SK-N-SH treated with all-trans-retinoic acid at 6 μM for 48 hours (cell line): ENCODE results near the gene FAM184B.

ENCODE experiments used
- ATAC-seq: fragments of 200-7000 bp; cut with Tn5 transposase; 3 replicates; pipeline ENCODE4 v1.9.1; 2020; ENCODE audit warnings: mild to moderate bottlenecking, moderate library complexity
- ARNTL ChIP-seq: fragments of 450-650 bp; formaldehyde crosslinking; IDR thresholded peaks from 2 replicates; pipeline ENCODE4 v1.5.0; 2020; ENCODE audit warnings: low read depth, mild to moderate bottlenecking, moderate library complexity, borderline replicate concordance
- BACH2 ChIP-seq: fragments of 250-450 bp; sonication (Bioruptor Pico); IDR thresholded peaks from 2 replicates; pipeline ENCODE4 v1.9.0; 2021; ENCODE audit warnings: mild to moderate bottlenecking, borderline replicate concordance
- CSDC2 ChIP-seq: fragments of 250-450 bp; sonication (Bioruptor Pico); IDR thresholded peaks from 2 replicates; pipeline ENCODE4 v1.5.0; 2020; ENCODE audit warnings: mild to moderate bottlenecking, moderate library complexity
- ESRRG ChIP-seq: fragments of 250-450 bp; sonication (Bioruptor Pico); IDR thresholded peaks from 2 replicates; pipeline ENCODE4 v1.6.1; 2021; ENCODE audit warnings: mild to moderate bottlenecking
- GLIS3 ChIP-seq: fragments of 250-450 bp; sonication (Bioruptor Pico); IDR thresholded peaks from 2 replicates; pipeline ENCODE4 v1.5.0; 2020; ENCODE audit warnings: mild to moderate bottlenecking, moderate library complexity
- OSR1 ChIP-seq: fragments of 250-450 bp; sonication (Bioruptor Pico); IDR thresholded peaks from 2 replicates; pipeline ENCODE4 v1.8.0; 2022; ENCODE audit warnings: moderate library complexity, mild to moderate bottlenecking, inconsistent platforms
- PPARA ChIP-seq: fragments of 250-450 bp; sonication (Bioruptor Pico); IDR thresholded peaks from 2 replicates; pipeline ENCODE4 v1.5.0; 2020; ENCODE audit warnings: mild to moderate bottlenecking, borderline replicate concordance
- SNAI2 ChIP-seq: fragments of 250-450 bp; sonication (Bioruptor Pico); IDR thresholded peaks from 2 replicates; pipeline ENCODE4 v1.5.0; 2020; ENCODE audit warnings: mild to moderate bottlenecking, moderate library complexity
- TCF4 ChIP-seq: fragments of 250-450 bp; sonication (Bioruptor Pico); IDR thresholded peaks from 2 replicates; pipeline ENCODE4 v1.8.0; 2021; ENCODE audit warnings: mild to moderate bottlenecking, moderate library complexity, borderline replicate concordance
- TOX ChIP-seq: fragments of 250-450 bp; sonication (Bioruptor Pico); IDR thresholded peaks from 2 replicates; pipeline ENCODE4 v1.8.0; 2021; ENCODE audit warnings: mild to moderate bottlenecking, moderate library complexity, borderline replicate concordance
- ZC3H10 ChIP-seq: fragments of 250-450 bp; sonication (Bioruptor Pico); IDR thresholded peaks from 2 replicates; pipeline ENCODE4 v1.5.1; 2021; ENCODE audit warnings: mild to moderate bottlenecking, moderate library complexity
- ZFP3 ChIP-seq: fragments of 250-450 bp; sonication (Bioruptor Pico); IDR thresholded peaks from 2 replicates; pipeline ENCODE4 v1.5.0; 2020; ENCODE audit warnings: mild to moderate bottlenecking, moderate library complexity
- ZFP30 ChIP-seq: fragments of 450-650 bp; formaldehyde crosslinking; IDR thresholded peaks from 2 replicates; pipeline ENCODE4 v1.5.0; 2022; ENCODE audit warnings: mild to moderate bottlenecking, moderate library complexity
- ZNF565 ChIP-seq: fragments of 450-650 bp; formaldehyde crosslinking; conservative IDR thresholded peaks from 2 replicates; pipeline ENCODE4 v1.5.0; 2020; ENCODE audit warnings: low read depth, mild to moderate bottlenecking, moderate library complexity
- ZNF70 ChIP-seq: fragments of 450-650 bp; formaldehyde crosslinking; IDR thresholded peaks from 2 replicates; pipeline ENCODE4 v1.5.0; 2020; ENCODE audit warnings: mild to moderate bottlenecking, moderate library complexity
- TF ChIP-seq, protein P1 (sequence below): fragments of 250-450 bp; sonication (Bioruptor Pico); IDR thresholded peaks from 2 replicates; pipeline ENCODE4 v1.5.0; 2020; ENCODE audit warnings: mild to moderate bottlenecking, moderate library complexity
- TF ChIP-seq, protein P2 (sequence below): fragments of 250-450 bp; sonication (Bioruptor Pico); IDR thresholded peaks from 2 replicates; pipeline ENCODE4 v1.8.0; 2020; ENCODE audit warnings: mild to moderate bottlenecking, moderate library complexity, borderline replicate concordance
- TF ChIP-seq, protein P3 (sequence below): fragments of 250-450 bp; sonication (Bioruptor Pico); IDR thresholded peaks from 2 replicates; pipeline ENCODE4 v1.5.1; 2021; ENCODE audit warnings: mild to moderate bottlenecking, moderate library complexity
- TF ChIP-seq, protein P4 (sequence below): fragments of 250-450 bp; sonication (Bioruptor Pico); IDR thresholded peaks from 2 replicates; pipeline ENCODE4 v1.5.1; 2020; ENCODE audit warnings: low read depth, mild to moderate bottlenecking, moderate library complexity
- TF ChIP-seq, protein P5 (sequence below): fragments of 250-450 bp; sonication (Bioruptor Pico); IDR thresholded peaks from 2 replicates; pipeline ENCODE4 v1.8.0; 2021; ENCODE audit warnings: low read depth, mild to moderate bottlenecking, moderate library complexity, borderline replicate concordance

The FAM184B gene

DNA sequence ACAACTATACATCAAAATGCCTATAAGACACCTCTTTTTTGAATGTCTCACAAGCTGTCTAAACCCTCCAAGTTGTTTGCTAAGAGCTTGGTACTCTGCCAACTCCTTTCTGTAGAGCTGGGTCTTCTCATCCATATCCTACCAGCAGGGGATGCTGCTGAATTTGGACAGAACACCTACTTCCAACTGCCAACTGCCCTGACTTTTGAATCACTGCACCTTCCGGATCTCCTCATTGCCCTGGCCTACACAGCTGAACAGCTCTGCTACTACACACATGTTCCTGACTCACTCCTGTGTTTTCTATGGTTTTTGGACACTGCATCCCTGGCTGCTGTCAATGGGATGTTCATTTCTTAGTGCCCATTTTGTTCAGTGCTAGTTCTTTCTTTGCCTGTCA lies 18.7 kb downstream of the FAM184B start:
- peak; percentile 31; the same call in 2 of the 3 replicates for ATAC-seq
- TF ChIP-seq ZC3H10 (CRISPR knock-in tag) (no peak), SNAI2 (CRISPR knock-in tag) (no peak), ZNF565 (CRISPR knock-in tag) (no peak), OSR1 (no peak), CSDC2 (no peak), BACH2 (CRISPR knock-in tag) (no peak), ARNTL (no peak), PPARA (CRISPR knock-in tag) (no peak), ESRRG (CRISPR knock-in tag) (no peak)
- TF ChIP-seq, protein P1, sequence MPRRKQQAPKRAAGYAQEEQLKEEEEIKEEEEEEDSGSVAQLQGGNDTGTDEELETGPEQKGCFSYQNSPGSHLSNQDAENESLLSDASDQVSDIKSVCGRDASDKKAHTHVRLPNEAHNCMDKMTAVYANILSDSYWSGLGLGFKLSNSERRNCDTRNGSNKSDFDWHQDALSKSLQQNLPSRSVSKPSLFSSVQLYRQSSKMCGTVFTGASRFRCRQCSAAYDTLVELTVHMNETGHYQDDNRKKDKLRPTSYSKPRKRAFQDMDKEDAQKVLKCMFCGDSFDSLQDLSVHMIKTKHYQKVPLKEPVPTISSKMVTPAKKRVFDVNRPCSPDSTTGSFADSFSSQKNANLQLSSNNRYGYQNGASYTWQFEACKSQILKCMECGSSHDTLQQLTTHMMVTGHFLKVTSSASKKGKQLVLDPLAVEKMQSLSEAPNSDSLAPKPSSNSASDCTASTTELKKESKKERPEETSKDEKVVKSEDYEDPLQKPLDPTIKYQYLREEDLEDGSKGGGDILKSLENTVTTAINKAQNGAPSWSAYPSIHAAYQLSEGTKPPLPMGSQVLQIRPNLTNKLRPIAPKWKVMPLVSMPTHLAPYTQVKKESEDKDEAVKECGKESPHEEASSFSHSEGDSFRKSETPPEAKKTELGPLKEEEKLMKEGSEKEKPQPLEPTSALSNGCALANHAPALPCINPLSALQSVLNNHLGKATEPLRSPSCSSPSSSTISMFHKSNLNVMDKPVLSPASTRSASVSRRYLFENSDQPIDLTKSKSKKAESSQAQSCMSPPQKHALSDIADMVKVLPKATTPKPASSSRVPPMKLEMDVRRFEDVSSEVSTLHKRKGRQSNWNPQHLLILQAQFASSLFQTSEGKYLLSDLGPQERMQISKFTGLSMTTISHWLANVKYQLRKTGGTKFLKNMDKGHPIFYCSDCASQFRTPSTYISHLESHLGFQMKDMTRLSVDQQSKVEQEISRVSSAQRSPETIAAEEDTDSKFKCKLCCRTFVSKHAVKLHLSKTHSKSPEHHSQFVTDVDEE, result no peak
- TF ChIP-seq, all 23 proteins: peak for 0

DNA sequence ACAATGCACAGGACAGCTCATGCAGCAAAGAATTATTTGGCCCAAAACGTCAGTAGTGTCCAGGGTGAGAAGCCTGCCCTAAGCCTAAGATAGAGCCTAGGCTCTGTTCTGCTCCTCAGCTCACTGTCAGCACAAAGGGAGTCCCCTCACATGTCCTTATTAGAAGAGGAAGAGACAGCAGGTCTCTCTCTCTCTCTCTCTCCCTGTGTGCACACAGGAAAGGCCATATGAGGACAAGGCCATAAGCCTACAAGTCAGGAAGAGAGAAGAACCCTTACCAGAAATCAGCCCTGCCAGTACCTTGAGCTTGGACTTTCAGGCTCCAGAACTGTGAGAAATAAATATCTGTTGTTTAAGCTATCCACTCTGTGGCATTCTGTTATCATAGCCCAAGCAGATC lies 20.4 kb downstream of the FAM184B start:
- TF ChIP-seq ARNTL, result no peak
- TF ChIP-seq ZFP30 (CRISPR knock-in tag), result no peak
- TF ChIP-seq TCF4 (CRISPR knock-in tag), result no peak
- TF ChIP-seq, protein P2, sequence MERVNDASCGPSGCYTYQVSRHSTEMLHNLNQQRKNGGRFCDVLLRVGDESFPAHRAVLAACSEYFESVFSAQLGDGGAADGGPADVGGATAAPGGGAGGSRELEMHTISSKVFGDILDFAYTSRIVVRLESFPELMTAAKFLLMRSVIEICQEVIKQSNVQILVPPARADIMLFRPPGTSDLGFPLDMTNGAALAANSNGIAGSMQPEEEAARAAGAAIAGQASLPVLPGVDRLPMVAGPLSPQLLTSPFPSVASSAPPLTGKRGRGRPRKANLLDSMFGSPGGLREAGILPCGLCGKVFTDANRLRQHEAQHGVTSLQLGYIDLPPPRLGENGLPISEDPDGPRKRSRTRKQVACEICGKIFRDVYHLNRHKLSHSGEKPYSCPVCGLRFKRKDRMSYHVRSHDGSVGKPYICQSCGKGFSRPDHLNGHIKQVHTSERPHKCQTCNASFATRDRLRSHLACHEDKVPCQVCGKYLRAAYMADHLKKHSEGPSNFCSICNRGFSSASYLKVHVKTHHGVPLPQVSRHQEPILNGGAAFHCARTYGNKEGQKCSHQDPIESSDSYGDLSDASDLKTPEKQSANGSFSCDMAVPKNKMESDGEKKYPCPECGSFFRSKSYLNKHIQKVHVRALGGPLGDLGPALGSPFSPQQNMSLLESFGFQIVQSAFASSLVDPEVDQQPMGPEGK (CRISPR knock-in tag), result no peak
- no peak for TF ChIP-seq ZNF70 (CRISPR knock-in tag)
- TF ChIP-seq ZFP3, result no peak
- TF ChIP-seq, protein P3, sequence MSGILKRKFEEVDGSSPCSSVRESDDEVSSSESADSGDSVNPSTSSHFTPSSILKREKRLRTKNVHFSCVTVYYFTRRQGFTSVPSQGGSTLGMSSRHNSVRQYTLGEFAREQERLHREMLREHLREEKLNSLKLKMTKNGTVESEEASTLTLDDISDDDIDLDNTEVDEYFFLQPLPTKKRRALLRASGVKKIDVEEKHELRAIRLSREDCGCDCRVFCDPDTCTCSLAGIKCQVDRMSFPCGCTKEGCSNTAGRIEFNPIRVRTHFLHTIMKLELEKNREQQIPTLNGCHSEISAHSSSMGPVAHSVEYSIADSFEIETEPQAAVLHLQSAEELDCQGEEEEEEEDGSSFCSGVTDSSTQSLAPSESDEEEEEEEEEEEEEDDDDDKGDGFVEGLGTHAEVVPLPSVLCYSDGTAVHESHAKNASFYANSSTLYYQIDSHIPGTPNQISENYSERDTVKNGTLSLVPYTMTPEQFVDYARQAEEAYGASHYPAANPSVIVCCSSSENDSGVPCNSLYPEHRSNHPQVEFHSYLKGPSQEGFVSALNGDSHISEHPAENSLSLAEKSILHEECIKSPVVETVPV (CRISPR knock-in tag), result no peak
- no peak for TF ChIP-seq GLIS3 (CRISPR knock-in tag)
- TF ChIP-seq TOX (CRISPR knock-in tag), result no peak
- TF ChIP-seq, protein P4, sequence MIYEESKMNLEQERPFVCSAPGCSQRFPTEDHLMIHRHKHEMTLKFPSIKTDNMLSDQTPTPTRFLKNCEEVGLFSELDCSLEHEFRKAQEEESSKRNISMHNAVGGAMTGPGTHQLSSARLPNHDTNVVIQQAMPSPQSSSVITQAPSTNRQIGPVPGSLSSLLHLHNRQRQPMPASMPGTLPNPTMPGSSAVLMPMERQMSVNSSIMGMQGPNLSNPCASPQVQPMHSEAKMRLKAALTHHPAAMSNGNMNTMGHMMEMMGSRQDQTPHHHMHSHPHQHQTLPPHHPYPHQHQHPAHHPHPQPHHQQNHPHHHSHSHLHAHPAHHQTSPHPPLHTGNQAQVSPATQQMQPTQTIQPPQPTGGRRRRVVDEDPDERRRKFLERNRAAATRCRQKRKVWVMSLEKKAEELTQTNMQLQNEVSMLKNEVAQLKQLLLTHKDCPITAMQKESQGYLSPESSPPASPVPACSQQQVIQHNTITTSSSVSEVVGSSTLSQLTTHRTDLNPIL (CRISPR knock-in tag), result no peak
- TF ChIP-seq, protein P5, sequence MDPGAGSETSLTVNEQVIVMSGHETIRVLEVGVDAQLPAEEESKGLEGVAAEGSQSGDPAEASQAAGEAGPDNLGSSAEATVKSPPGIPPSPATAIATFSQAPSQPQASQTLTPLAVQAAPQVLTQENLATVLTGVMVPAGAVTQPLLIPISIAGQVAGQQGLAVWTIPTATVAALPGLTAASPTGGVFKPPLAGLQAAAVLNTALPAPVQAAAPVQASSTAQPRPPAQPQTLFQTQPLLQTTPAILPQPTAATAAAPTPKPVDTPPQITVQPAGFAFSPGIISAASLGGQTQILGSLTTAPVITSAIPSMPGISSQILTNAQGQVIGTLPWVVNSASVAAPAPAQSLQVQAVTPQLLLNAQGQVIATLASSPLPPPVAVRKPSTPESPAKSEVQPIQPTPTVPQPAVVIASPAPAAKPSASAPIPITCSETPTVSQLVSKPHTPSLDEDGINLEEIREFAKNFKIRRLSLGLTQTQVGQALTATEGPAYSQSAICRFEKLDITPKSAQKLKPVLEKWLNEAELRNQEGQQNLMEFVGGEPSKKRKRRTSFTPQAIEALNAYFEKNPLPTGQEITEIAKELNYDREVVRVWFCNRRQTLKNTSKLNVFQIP (CRISPR knock-in tag), result no peak
- no peak for TF ChIP-seq PPARA (CRISPR knock-in tag)
- TF ChIP-seq, protein P1, result no peak
- ATAC-seq, result no peak
